GM19240 (cell line): ENCODE data around the gene RSRP1.

Experiments
- DNase-seq: peaks from one replicate; pipeline ENCODE4 v3.0.0; 2011; ENCODE audit warnings: low spot score; ENCODE audit not compliant: insufficient read length

RSRP1 gene

DNA sequence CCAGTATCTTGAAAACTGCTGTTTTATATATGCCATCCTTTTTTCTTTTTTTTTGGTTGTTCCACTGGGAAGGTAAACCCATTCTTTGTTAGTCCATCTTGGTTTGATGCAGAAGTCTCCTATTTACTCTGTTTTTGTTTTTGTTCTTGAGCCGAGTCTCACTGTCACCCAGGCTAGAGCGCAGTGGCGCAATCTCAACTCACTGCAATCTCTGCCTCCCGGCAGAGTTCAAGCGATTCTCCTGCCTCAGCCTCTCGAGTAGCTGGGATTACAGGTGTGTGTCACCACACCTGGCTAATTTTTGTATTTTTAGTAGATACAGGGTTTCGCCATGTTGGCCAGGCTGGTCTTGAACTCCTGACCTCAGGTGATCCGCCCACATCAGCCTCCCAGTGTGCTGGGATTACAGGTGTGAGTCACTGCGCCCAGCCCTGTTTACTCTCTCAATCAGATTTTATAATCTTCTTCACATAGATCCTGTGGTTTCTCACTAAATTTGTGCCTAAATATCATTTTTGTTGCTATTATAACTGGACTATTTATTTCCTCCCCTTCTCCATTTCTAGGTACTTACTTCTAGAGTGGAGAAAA lies 27.5 kb downstream of the RSRP1 start:
- DNase-seq, result no peak

DNA sequence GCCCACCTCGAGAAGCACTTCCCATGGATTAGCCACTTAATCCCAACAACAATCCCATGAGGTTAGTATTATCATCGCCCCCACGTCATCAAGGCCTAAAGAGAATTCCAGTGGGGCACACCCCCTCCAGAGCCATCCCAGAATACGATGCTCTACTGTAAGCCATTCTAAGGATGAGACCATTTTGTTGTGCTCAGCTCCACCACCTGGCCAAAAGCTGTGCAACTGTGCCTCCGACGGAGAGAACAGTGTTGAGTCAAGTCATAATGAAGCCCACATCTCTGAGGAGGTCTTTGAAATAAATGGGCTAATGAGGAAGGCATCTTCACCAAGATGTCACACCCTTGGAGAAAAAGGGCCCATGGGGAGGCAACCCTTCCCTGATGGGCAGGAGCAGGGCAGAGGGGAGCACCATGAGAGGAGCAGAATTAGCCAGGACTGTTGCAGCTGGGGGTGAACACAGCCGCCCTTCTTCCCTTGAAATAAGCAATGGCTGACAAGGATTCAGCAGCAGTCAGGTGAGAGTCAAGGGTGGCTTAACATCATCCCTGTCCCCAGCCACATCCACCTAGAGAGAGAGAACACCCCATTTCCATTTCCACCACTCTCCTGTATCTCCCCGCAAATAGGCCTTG lies 29.5 kb downstream of the RSRP1 start:
- DNase-seq, result no peak

DNA sequence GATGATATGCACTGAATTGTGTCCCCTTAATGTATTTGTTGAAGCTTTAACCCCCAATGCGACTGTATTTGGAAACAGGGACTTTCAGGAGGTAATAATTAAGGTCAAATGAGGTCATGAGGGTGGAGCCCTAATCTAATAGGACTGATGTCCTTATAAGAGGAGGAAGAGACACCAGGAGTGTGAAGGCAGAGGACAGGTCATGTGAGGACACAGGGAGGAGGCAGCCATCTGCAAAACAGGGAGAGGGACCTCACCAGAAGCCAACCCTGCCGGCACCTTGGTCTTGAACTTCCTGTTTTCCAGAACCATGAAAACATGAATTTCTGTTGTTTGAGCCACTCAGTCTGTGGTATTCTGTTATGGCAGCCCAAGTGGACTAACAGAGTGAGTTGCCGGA lies 30.2 kb downstream of the RSRP1 start:
- DNase-seq, result no peak

DNA sequence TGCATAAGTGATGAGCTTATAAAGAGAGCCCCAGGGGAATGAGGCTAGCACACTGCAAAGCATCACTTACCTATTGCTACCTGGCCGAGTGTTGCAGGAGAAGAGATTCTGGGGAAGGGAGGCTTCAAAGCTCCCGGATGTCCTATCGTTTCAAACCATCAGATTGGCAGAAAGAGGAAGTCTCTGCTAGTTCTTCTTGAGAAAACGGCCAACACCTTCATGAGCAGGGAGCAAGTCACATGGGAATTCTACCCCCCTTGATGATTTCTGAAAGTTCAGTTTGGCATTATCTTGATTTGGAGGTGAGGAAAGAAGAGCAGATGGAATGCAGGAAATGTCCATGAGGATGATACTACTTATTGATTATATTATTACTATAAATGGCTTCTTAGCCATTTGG lies 31.1 kb downstream of the RSRP1 start:
- DNase-seq, result no peak

DNA sequence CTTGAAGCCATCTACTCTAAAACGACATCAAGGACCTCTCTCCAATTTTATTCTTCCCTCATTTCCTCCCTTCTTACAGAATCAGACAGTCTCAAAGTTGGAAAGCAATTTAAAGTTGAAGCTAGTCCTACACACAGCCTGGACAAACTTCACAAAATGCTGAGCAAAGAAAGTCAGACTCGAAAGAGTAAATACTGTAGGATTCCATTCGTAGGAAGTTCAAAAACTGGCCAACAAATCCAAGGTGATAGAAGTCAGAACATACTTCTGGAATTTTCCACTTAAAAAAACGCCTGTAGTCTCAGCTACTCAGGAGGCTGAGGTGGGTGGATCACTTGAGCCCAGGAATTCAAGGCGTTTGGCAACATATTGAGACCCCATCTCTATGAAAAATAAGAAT lies 34.5 kb downstream of the RSRP1 start:
- DNase-seq, result no peak

DNA sequence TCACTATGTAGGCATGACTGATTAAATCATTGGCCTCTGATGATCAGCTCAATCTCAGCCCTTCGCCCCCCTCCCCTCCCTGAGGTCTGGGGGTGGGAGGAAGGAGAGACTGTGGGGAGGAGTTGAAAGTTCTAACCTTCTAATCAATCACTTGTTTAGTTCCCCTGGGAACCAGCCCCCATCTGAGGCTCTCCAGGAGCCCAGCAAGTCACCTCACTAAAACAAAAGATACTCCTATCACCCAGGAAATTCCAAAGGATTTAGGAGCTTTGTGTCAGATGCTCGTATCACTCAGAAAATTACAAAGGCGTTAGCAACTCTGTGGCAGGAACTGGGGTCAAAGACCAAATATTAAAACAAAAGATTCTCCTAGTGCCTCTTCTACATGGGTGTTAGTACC lies 36.5 kb downstream of the RSRP1 start:
- no peak for DNase-seq

DNA sequence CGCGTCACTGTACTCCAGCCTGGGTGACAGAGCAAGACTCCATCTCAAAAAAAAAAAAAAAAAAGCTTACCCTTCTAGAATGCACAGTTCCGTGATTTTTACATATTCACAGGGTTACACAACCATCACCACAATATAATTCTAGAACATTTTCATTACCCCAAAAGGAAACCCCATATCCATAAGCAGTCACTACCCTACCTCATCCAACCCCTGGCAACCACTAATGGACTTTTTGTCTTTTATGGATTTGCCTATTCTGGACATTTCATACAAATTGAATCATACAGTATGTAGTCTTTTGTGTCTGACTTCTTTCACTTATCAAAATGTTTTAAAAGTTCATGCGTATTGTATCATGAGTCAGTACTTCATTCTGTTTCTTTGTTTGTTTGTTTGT lies 37.7 kb downstream of the RSRP1 start:
- no peak for DNase-seq

DNA sequence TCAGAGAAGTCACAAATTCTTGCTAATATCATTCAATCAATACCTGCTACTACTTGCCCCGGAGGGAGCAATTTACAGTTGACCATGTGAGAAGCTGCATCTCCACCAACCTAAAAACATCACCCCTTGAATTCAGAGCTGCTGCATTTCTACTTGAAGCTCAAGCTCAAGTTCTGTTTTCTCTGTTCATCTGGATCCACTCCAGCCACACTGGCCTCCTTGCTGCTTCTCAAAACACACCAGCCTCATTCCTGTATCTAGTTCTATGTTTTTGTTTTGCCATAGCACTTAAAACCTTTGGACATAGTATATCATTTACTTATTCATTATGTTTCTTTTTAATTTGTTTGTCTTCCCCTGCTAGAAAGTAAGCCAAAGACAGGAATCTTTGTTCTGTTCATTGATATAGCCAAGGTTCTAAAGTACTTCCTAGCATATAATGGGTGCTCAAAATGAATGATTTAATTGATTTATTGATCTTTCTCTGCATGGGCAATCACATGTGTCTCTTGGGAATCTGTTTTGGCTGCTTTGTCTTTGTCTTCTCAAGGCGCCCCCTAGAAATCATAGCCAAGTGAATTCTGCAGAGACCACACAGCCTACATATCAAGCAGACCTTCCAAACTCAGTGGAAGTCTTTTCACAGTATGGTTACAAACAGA lies 38.6 kb downstream of the RSRP1 start:
- no peak for DNase-seq

DNA sequence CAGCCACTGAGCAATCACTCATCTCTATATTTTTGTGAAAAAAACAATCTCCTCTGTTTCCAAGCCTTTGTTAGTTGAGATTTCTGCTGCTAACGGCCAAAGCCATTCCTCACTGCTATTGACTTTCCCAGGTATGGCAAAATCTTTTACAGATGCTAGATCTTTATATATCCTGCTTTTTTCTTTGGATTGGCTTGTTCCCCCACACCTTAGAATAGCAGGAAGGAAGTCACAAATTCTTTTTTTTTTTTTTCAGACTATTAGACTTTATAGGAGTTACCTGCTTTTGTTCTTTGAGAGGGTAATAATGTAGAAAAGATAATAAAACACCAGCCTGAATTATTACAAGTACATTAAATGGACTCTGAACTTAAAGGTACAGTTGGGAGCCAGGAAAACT lies 39.2 kb downstream of the RSRP1 start:
- DNase-seq, result no peak

DNA sequence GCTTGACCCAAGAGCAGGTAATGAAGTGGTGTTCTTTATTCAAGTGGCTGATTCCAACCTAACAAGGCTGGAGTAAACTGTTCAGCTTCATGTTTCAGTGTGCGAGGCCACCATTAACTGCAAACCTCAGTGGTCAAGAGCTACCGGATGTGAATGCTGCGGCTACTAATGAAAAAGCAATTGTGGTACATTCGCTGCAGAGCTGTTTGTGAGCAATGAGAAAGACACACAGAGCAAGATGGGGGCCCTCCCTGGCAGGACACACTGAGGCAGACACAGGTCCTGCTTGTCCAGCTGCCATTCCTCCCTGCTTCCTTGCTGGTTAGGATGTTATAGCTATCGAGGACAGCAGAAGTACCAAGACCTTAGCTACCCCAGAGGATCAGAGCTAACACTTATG lies 41.1 kb downstream of the RSRP1 start:
- no peak for DNase-seq

DNA sequence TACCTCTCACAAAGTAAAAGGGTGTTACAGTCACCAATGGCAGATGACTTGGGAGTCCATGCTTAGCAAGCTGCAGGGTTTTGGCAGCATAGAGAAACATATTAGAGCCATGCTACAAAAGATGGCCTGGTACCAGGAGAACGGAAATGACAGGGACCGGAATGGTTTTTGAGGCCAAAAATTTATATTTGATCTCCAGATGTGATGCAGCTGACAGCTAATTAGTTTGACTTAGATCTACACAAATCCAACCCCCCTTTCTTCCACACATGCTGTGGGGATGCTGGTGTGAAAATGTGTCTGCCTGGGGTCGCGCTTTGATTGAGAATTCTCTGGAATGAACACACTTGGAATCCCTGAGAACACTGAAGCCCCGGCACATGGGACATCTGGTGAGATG lies 41.5 kb downstream of the RSRP1 start:
- no peak for DNase-seq

DNA sequence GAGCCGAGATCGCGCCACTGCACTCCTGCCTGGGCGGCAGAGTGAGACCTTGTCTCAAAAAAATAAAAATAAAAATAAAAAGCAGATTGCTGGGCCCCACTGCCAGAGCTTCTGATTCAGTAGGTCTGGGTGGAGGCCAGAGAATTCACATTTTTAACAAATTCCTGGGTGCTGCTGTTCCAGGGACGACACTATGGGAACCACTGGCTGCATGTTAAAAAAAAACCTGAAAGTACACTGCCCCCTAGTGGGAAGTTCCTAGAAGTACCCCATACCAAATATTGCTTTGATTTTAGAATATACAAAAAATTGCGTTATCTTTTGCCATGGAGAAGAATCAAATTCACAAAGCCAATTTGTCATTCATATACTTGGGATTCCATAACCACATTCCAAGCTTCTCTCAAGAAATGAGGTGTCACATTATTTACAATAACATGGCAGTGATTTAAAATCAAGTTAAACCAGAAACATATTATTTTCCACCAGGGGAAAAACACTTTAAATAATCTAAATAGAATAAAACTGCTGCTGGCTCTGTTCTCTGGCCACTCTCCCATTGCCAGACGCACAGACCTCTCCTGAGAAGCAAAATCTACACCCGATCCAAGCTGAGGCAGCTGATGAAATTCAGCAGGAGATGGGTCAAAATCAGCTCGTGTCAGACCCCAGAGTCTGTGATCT lies 42.3 kb downstream of the RSRP1 start:
- DNase-seq, result no peak

DNA sequence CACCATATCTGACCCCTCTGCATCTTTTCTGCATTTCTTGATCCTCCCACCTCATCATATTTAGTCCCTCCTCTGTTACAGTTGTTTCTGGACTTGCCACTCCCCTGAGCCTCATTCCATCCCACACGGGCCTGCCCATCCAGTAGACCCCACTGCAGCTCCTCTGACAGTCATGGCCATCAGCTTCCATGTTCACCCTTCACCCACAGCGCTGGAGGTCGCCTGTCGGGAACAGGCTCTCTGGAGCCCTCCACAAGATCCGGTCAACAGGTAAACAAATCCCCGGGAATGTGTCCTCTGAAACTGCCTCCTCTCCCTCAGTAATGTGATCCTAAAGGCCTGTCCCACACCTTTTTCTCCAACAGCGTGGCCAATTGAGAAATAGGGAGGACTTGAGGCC lies 46.2 kb downstream of the RSRP1 start:
- no peak for DNase-seq

DNA sequence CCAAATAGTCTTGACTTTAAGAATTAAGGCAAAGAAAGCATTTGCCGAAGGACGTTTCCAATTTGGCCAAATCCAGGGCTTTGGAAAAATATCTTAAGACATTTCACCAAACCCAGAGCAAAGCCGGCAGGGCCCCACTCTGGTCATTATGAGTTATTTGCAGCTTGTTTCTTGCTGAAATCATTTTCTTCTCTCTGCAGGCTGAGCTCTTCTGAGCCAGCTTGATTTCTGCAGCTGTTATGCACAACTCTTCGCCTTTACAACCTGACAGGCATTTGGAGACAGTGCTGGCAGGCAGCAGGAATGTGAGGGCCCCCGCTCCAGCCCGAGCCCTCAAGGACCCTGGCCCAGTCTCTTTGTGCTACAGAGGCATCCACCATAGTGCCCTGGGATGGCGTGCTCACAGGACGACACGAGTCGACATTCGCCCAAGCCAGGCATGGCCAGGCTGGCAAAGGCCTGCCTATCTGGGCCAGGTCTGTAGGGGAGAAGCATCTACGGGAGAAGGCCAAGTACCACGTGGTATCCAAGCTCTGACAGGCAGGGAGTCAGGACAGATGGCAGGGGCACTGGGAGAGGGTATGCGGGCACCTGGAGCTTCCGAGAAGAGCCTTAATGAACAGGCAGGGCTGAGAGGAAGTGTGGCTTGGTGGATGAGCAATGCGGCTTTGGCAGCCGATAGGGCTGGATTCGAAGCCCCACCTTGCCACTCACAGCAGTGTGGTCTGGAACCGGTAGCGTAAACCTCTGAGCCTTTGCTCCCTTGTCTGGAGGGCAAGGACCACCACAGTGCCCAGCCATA lies 47.2 kb downstream of the RSRP1 start:
- no peak for DNase-seq

DNA sequence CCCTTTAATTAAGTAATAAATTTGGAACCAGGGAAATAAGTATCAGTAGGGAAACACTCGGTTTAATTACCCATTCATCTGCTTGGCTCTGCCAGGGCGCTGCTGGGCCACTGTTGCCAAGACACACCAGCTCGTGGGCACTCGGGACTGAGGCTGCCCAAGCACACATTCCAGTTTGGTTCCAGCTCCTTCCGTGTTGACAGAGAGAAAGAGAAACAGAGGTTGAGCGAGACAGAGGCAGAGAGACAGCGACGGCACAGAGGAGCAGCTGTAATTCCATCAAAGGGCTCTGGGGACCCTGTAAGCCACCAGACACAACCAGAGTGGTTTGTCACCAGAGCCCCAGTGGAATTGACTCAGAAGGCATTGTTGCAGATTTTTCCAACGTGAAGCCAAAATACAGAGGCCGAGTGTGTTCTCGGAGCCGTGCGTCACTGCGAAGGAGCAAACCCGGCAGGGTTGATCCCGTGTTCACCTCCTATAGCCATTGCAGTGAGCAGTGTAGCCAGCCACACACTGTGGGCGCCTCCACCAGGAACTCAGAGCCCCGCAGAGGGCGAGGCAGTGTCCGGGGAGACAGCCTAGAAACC lies 48.5 kb downstream of the RSRP1 start:
- no peak for DNase-seq

DNA sequence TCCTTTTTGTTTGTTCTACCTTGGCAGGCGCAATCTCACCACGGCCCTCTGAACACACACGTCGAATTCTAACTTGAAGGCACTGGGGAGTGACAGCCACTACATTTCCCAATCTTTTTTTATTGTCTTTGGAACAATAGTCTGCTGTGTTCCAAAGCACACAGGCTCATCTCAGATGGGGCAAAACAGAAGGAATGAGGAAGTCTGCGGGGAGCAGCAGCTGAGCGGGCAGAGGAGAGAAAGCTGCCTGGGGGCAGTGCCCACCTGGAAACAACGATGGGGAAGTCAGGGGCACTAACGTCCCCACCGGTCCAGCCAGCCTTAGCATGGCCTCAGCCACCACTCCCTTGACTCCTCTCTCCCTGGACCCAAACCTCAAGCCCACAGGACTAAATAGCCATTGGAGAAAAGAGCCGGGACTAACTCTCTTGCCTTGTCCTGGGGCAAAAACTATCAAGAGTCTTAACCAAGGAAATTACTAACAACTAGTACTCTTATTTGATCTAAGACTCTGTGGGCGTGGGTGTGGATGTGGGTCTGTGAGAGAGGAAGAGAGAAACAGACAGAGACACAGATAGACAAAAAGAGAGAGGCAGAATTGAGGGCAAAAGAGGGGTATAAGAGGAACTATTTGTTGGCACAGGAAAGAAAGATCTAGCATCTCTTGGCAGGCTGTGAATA lies 49.1 kb downstream of the RSRP1 start:
- no peak for DNase-seq

DNA sequence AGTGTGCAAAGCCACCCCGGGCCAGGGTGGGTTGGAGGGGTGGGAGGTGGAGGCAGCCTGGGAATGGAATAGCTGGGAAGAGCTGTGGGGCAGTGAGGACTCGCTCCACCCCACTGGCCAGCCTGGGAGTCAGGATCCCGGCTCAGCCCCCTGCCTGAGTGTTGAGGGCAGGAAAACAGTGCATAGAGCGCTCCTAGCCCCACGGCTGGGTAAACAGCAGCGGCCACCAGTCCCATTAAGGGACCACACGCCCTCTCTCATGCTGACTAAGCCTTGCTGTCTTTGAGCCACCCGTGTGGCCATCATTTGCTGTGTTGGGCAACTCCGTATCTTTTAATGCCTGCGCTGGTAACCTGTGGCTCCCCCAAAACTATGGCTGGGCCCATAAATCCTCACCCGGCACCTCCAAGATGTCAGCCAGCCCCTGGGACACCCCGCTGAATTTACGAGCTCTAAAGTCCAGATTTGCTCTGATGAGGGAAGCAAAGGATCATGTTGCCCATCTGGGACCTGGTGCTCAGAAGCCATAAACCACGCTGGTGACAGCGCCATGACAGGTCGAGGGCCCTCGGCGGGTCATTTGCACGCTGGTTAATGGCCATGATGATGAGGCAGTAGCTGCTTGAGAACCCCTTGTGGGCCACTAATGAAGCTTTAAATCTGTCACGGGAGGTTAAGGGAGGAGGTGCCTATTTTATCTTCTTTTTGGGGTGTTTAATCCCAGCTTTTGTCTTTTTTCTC lies 49.8 kb downstream of the RSRP1 start:
- DNase-seq, result no peak

DNA sequence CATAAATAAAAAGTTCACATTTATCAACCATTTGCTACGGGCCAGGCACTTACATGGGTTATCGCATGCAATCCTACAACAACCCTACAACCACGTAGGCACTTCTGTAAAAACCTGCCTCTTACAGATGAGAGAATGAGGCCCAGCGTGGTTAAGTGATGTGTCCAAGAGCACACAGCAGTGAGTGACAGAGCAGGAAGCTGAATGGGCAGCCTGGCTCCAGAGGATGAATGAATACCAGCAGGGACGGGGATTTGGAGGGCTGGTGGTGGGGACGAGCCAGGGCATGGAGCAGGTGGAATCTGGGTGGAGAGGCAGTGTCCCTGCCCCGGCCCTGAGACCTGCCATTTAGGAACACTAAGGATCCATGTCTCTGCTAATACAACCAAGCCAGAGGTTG lies 50.4 kb downstream of the RSRP1 start:
- no peak for DNase-seq

DNA sequence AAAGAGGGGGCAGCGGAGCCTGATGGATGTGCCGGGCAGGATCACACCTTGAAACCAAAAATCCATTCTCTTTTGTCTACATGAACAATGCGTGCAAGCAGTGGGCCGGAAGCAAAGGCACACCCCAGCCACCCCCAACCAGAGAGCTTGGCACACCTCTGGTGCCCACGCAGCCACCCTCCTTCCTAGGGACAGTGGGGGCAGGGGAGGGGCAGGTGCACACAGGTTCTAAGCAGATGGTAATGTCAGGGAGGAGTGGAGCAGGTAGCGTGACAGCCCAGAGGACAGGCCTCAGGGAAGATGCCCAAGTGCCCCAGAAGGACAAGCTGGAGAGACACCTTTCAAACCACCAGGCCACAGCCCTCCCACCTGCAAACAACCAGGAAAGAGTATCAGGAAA lies 51.4 kb downstream of the RSRP1 start:
- no peak for DNase-seq

DNA sequence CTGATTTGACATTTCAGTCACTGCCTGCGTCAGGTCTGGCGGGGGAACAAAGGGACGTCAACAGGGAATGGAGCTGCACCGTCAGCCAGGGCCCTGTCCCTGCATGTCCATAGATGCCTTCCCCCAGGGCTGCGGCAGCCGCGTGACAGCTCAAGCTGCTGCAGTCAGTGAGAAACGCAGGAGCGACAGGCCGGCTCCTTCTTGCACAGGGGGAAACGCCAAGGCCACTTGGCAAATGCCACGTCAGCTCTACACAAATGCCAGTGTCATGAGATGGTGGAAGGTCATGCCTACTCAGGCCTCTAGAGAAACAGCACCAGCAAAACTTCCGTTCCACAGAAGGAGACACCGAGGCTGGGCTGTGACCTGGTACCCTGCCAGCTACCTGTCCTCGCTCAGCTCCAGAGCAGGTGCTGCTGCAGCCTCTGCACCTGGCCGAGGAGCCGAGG lies 52.7 kb downstream of the RSRP1 start:
- DNase-seq, result no peak
